Natural killer cell (primary cell): ENCODE data around the gene LCN6. TPM values are rescaled to one million over a fixed set of nuclear protein-coding genes. Genes with fewer than 3 reads are reported as not detected.

ENCODE experiments used
- ATAC-seq, 3 donors: fragments of 150-1000 bp in 2 of 3; fragments of 200-7000 bp in 1 of 3; cut with Tn5 transposase; 1 replicate in 1 of 3; 2 replicates in 2 of 3; pipeline ENCODE4 v1.10.0; 2021; ENCODE audit warnings: mild to moderate bottlenecking in 2 of 3, moderate library complexity in 2 of 3
- DNase-seq, 2 donors: peaks; one replicate each; pipeline versions ENCODE4 v3.0.0 to v3.0.0-alpha.2; 2013 to 2021; ENCODE audit warnings: mixed read lengths in 1 of 2
- H3K27ac ChIP-seq: one replicate; pipeline ENCODE4 v1.5.1; 2013; ENCODE audit warnings: mild to moderate bottlenecking, low read length
- H3K27me3 ChIP-seq: one replicate; pipeline ENCODE4 v1.6.1; 2013; ENCODE audit warnings: low read length; ENCODE audit not compliant: control insufficient read depth, insufficient read depth
- H3K36me3 ChIP-seq: one replicate; pipeline ENCODE4 v1.6.1; 2013; ENCODE audit warnings: low read length; ENCODE audit not compliant: control insufficient read depth, insufficient read depth
- H3K4me1 ChIP-seq: one replicate; pipeline ENCODE4 v1.6.1; 2013; ENCODE audit warnings: low read length; ENCODE audit not compliant: control insufficient read depth, insufficient read depth
- H3K4me3 ChIP-seq: one replicate; pipeline ENCODE4 v1.5.1; 2013; ENCODE audit warnings: low read length
- H3K9me3 ChIP-seq: one replicate; pipeline ENCODE4 v1.6.1; 2013; ENCODE audit warnings: low read length; ENCODE audit not compliant: control insufficient read depth, insufficient read depth
- H3K27ac Mint-ChIP-seq, 2 donors: one replicate each; pipeline ENCODE4 v1.8.0; 2022; ENCODE audit warnings: mild to moderate bottlenecking in 2 of 2, mixed read lengths in 2 of 2, moderate library complexity in 1 of 2
- H3K27me3 Mint-ChIP-seq, 2 donors: one replicate each; pipeline ENCODE4 v1.8.0; 2022; ENCODE audit warnings: low read depth in 2 of 2, mixed read lengths in 2 of 2
- H3K36me3 Mint-ChIP-seq: one replicate; pipeline ENCODE4 v1.8.0; 2022; ENCODE audit warnings: mixed read lengths
- H3K4me1 Mint-ChIP-seq, 2 donors: one replicate each; pipeline ENCODE4 v1.8.0; 2022; ENCODE audit warnings: mixed read lengths in 2 of 2
- H3K4me3 Mint-ChIP-seq: one replicate; pipeline ENCODE4 v1.8.0; 2022; ENCODE audit warnings: mild to moderate bottlenecking, moderate library complexity, mixed read lengths
- H3K9me3 Mint-ChIP-seq, 2 donors: one replicate each; pipeline ENCODE4 v1.8.0; 2022; ENCODE audit warnings: mixed read lengths in 2 of 2
- CTCF ChIP-seq: fragments of 200-600 bp; IDR thresholded peaks from one replicate; pipeline ENCODE4 v1.8.0; 2022; ENCODE audit warnings: antibody characterized with exemption
- WGBS: methylation state at CpG from one replicate; pipeline ENCODE4 v1.1.7; 2013; ENCODE audit warnings: missing lambda C conversion rate; ENCODE audit not compliant: insufficient coverage; 5-methylcytosine and 5-hydroxymethylcytosine counted together
- intact Hi-C: fragments of 100-400 bp; cut with micrococcal nuclease; formaldehyde crosslinking; loops from one replicate; pipeline ENCODE4 v1.14.2; 2022
- total RNA-seq, 4 donors: library from RNA; stranded (reverse); fragments of 120-200 nt in 1 of 4; gene quantifications; one replicate each; pipeline versions ENCODE4 v1.2.3 to v1.2.4, GENCODE V29; 2013 to 2022

LCN6 gene
- total RNA-seq, 3 donors from 2014 or later (not counting 1 experiment from before 2014, with no cell fraction given), result not detected

- no peak for DNase-seq
- WGBS, result 38% methylated on average over 12 of the region's 12 CpGs
- peak in 1 of 3 donors; percentile 11 for ATAC-seq
- Mint-ChIP-seq H3K27ac (peak overlapping the region in 1 of 2 donors; percentile 89), H3K4me1 (peaks cover 8 to 12% of the 10 kb centered on the region in 2 donors), H3K4me3 (no peak overlapping the region), H3K9me3 (no peaks in the 10 kb centered on the region), H3K36me3 (no peaks in the 10 kb centered on the region), H3K27me3 (peaks cover 12 to 16% of the 10 kb centered on the region in 2 donors)
- intact Hi-C loops, result no loop called here
- Histone ChIP-seq H3K4me3 (no peak overlapping the region), H3K27me3 (peaks cover 7% of the 10 kb centered on the region), H3K36me3 (no peaks in the 10 kb centered on the region), H3K4me1 (peaks cover 23% of the 10 kb centered on the region), H3K9me3 (no peaks in the 10 kb centered on the region), H3K27ac (no peak overlapping the region)
- no peak for TF ChIP-seq CTCF
Measured at GRCh38 chr9:136703276-136703860, 45.0 kb downstream of the LCN6 start.

GRCh38 chr9:136701668-136702053, 46.7 kb downstream of the LCN6 start:
- Mint-ChIP-seq H3K4me3 (peak overlapping the region; percentile 59), H3K36me3 (no peaks in the 10 kb centered on the region), H3K4me1 (peaks cover 8 to 12% of the 10 kb centered on the region in 2 donors), H3K9me3 (no peaks in the 10 kb centered on the region), H3K27ac (peak overlapping the region; percentile 67 to 89), H3K27me3 (peaks cover 19% of the 10 kb centered on the region in 2 donors)
- H3K4me3 ChIP-seq, result no peak overlapping the region
- H3K4me1 ChIP-seq, result peaks cover 31% of the 10 kb centered on the region
- no peaks in the 10 kb centered on the region for H3K36me3 ChIP-seq
- ATAC-seq (peak in 1 of 3 donors; percentile 3), DNase-seq (no peak)
- WGBS, result 33% methylated on average over 7 of the region's 10 CpGs
- H3K27me3 ChIP-seq, result peaks cover 7% of the 10 kb centered on the region
- H3K27ac ChIP-seq, result no peak overlapping the region
- intact Hi-C loops, result loop anchor here (2.0 kb wide), 1 partner anchor 25 kb away; no protein-coding TSS in a partner anchor
- no peaks in the 10 kb centered on the region for H3K9me3 ChIP-seq
- no peak for TF ChIP-seq CTCF

GRCh38 chr9:136700959-136701667, 47.2 kb downstream of the LCN6 start:
- Mint-ChIP-seq H3K27ac (peak overlapping the region; percentile 67 to 89), H3K27me3 (peaks cover 19% of the 10 kb centered on the region in 2 donors), H3K36me3 (no peaks in the 10 kb centered on the region), H3K4me1 (peaks cover 8 to 12% of the 10 kb centered on the region in 2 donors), H3K9me3 (no peaks in the 10 kb centered on the region), H3K4me3 (peak overlapping the region; percentile 59)
- Histone ChIP-seq H3K27ac (no peak overlapping the region), H3K4me3 (peak overlapping the region; percentile 4), H3K9me3 (no peaks in the 10 kb centered on the region), H3K36me3 (no peaks in the 10 kb centered on the region), H3K27me3 (peaks cover 7% of the 10 kb centered on the region), H3K4me1 (peaks cover 32% of the 10 kb centered on the region)
- TF ChIP-seq CTCF, result no peak
- WGBS, result under 1% methylated on average over 38 of the region's 38 CpGs
- peak; percentile 79 to 91 (median 80) for ATAC-seq
- peak; percentile 60 to 76 for DNase-seq
- intact Hi-C loops, result loop anchor here (2.0 kb wide), 1 partner anchor 26 kb away; no protein-coding TSS in a partner anchor
